ENCODE measurements around the gene SPAG7.

Gene SPAG7

DNA sequence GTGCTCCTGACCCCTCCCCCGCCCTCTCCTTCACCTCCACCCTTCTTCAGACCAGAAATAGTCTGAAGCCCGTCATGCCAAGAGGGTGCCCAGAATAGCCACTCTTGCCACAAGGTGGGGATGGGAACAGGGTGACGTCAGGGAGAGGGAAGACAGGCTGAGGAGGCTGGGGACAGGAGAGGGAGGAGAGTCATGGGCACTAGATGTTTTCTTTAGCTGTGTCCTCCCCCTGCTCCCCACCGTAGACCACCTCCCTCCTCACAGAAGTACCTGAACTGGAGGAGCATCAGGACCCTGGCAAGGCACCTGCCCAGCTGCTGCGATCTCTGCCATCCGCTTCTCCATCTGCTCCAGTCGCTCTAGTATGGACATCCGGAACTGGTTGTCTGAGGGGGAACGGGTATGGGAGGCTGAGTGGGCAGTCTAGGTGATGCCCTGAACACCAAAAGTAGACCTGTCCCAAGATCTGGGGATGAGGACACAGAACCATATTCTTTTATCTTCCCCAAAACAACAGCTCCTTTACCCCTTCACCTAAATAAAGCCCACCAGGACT, 6.6 kb upstream of the SPAG7 start:
- DNase-seq = no peak

DNA sequence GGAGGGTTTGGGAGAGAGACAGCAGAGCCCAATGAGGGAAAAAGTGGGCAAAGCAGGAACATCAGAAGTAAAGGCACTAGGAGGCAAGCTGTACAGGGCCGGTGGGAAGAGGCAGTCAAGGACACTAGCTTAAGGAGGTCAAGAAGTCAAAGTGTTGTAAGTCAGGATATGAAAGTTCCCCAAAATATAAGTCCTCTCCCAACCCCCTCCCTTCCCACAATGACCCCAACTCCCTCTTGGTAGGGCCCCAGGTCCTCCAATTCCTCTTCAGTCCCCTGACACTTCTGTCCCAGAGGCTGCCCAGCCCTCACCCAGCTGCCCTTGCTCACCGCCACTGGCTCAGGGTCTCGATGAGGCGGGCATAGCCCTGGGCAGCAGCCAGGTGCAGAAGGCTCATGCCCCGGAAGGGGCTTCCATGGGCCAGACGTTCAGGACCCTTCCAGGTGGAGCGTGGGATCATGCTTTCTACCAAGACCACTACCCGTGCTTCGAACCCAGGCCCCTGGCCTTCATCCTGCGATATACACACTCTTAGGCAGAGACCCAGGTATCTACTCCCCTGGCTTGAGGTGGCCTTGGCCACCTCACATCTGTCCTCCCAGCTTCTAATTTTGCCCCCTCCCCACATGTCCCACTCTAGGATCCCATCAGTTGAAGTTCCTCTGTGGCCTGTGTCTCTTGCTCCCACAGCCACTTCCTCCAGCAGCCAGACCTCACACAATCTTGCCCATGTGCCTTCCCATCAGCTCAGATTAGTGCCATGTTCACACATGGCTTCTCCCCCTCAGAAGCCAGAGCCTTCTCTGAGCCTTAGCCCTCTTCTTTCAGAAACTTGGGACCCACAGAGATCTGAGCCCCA, 5.9 kb upstream of the SPAG7 start:
- DNase-seq = no peak

DNA sequence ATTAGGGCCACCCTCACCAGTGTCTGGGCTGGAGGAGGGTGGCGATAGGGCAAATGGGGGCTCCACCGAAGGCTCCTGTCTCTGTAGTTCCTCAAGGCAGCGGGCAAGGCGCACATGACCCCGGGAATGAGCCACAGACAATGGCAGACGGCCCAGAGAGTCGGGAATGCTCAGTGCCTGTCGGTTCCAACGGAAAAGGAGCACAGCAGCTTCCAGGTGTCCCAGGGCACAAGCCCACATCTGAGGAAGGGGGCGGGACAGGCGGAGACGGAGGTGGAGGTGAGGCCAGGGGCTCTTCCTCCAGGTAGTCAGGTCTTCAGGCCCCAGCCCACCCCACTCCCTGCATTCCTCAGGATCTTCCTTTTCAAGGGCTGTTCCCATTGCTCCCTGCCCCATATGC, 5.1 kb upstream of the SPAG7 start:
- no peak for DNase-seq

DNA sequence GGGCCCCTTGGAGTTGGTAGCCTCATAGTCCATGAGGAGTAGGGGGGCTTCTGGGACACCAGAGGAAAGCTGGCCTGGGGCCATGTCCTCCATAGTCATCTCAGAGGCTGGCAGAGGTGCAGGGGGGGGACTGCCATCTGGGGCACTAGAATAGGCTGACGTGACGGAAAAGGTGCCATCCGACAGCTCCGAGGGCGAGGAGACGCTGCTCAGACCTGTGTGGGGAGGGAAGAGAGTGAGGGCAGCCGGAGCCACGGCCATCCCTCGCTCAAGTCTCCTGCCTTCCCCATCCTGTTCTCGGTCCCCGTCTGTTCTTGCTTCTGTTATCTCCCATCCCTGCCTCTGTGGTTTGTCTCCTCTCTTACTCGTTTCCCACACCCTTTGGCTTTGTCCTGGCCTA, 4.7 kb upstream of the SPAG7 start:
- DNase-seq = no peak

DNA sequence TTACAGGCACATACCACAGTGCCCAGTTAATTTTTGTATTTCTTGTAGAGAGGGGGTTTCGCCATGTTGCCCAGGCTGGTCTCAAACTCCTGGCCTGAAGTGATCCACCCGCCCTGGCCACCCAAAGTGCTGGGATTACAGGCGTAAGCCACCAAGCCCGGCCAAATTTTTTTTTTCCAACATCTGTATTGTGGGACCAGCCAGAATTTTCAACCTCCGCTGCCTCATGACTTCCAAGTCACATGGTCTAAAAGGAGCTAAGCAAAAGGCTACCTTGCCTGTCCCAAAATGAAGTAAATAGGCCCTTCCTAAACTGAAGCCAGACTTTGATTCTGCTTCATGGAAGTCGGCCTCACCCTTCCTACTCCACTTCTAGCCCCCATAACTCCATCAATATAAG, 4.2 kb upstream of the SPAG7 start:
- no peak for DNase-seq

DNA sequence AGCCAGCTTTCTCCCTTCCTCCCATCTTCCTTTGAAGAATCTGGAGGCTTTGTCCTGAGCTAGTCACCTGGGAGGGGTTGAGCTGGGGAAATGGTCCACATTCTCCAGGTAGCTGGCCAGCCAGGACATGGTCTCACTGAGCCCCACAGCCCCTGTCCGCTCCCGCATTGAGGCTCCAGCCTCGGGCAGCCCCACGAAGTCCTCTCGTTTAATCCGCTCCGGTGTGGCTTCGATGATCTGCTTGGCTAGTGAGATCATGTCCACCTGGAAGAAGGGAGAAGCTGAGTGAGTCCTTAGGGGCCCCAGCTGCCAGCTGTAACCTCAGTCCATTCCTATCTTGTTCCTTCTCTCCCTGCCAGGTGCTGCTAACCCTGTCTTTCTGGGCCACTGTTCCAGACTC, 2.7 kb upstream of the SPAG7 start:
- no peak for DNase-seq

DNA sequence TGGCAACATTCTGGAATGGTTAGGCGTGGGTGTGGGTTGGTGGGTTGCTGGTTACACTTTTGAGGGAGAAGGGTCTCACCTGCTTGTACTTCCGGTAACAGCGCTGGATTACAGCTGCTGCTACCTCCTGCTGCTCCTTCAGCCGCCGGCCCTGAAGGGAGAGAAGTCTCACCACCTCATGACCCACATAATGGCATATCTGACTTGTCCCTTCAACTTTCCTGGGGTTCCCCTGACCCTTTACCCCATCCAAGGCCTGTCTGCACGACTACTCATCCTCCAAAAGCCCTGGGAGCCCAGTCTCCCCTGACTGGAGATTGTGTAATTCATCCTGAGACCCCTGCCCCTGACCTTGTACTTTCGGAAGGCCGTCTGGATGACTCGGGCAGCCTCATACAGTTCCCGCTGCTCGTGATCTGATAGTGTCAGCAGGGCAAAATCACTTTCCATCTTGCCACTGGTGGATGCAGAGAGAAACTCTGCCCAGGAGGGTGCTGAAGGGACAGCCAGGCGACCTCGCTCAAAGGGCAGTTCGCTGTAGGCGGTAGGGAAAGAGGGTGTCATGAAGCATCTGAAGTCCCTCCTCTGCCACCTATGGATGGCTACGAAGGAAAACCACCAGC, 2.0 kb upstream of the SPAG7 start:
- DNase-seq = peak; percentile 54 to 67

DNA sequence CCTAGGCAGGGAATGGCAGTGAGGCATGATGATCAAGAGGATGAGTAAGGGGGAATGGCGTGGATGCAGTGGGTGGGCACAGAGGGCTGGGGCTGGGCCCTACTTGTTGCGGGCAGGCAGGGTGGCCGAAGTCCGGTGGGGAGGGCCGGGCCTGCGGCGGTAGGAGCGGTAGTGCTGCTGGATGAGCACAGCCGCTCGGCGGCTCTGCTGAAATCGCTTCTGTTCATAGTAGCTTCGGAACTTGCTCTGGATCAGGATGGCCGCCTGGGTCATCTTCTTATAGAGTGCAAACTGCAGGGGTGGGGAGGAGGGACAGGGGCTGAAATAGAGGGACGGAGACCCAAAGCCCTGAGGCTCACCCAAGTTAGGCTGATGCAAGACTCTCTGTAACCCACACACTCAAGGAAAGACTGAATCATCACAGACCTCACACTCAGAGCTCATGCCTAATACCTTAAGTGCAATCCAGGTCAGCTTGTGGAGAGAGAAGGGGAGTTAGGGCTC, 1.5 kb upstream of the SPAG7 start:
- DNase-seq = peak in 1 of 2 experiments; percentile 59

DNA sequence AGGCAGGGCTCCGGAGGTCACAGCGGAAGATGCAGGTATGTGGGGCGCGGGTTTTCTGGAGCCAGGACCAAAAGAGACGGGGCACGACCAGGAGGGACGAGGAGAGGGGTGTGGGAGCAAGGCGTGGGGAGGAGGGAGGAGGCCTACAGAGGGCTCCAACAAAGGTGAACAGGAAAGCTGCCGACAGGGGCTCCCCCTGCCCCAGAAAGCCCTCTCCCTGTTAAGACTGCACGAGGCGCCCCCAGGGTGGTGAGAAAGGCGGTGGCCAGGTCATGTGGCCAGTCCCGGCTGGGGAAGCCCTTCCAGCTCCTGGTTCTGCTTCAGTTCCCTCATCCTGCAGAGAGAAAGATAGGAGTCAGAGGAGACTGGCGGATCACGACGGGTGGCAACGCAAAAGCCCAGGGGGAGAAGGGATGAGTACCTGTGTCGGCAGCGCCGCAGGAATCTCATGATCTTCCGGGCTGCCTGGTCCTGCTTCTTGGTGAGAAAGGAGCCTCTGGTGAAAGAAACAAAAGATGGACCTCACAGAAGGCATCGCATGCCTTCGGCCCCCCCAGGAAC, 949 bp upstream of the SPAG7 start:
- peak; percentile 43 to 60 for DNase-seq

DNA sequence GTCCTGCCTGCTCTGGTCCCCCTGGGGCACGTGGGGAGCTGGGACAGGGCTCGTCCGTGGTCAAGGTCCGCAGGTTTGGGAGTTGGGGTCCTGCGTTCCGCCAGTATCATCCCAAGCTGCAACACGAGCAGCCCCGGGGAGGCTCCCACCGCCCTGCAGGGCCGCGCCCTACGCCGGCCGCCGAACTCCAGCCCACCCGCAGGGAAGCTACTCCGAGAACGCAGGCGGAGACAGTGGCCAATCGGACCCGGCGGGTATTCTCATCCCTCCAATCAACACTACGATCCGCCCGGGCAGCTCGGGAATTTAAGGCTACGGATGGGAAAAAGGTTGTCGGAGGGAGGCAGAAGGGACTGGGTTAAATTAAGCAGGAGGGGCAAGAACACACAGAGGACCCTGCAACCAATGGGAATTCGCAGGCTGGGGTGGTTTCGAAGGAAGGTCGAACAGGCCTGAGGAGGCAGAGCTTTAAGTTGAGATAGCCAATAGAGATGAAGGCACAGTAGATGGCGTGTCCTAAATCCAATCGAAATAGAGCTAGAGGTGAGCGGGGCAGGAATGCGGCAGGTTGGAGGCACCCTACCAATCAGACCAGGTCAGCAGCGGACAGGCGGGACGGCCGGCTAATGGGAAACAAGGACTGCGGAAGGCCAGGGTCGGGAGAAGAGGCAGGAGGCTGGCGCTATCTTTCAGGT, 626 bp downstream of the SPAG7 start:
- peak; percentile 93 to 96 for DNase-seq

DNA sequence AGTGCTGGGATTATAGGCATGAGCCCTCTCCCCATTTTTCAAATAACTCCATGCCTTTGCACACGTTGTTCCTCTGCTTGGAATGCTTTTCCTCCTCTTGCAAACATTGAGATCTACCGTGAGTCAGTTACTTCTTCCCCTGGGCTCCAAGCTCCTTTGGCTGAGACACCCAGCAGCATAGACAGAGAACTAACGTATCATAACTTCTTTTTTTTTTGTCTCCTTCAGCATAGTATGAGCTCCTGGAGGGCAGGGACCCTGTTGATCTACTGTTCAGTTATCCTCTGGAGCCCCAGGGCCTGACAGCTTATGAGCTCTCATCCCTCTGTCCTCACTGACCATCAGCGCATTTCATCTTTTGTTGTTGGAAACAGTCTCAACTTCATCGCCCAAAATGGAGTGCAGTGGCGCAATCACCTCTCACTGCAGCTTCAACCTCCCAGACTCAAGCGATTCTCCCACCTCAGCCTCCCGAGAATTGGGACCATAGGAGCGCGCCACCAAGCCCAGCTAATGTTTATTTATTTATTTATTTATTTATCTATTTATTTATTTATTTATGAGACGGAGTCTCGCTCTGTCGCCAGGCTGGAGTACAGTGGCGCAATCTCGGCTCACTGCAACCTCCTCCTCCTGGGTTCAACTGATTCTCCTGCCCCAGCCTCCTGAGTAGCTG, 2.2 kb downstream of the SPAG7 start:
- no peak for DNase-seq

DNA sequence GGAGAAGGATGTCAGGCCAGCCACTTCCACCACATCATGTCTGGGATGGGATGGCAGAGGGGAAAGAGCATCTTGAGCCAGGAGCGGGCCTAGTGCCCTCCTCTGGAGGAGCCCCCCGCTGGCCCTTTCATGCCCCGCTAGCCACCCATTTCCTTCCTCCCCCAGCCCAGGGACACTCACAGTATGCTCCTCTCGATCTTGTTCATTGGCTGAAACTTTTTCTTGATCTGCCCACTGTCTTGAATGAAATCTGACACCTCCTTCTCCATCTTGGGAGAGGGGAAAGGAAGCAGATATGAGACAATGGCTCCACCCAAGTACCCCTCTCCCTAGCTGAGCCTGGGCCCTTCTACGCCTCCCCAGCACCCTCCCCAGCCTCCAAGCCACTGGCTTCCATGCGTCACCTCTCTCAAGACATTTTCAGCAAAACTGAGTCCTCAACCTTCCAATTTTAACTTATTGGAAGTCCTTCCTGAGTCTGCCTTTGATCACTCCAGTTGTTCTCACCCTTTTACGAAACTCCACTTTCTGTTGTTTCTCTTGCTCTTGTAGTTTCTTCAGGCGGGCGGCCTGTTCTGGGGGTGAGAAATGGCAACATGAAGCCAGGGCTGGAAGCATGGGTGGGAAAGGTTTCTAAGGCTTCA, 7.2 kb downstream of the SPAG7 start:
- DNase-seq = no peak

DNA sequence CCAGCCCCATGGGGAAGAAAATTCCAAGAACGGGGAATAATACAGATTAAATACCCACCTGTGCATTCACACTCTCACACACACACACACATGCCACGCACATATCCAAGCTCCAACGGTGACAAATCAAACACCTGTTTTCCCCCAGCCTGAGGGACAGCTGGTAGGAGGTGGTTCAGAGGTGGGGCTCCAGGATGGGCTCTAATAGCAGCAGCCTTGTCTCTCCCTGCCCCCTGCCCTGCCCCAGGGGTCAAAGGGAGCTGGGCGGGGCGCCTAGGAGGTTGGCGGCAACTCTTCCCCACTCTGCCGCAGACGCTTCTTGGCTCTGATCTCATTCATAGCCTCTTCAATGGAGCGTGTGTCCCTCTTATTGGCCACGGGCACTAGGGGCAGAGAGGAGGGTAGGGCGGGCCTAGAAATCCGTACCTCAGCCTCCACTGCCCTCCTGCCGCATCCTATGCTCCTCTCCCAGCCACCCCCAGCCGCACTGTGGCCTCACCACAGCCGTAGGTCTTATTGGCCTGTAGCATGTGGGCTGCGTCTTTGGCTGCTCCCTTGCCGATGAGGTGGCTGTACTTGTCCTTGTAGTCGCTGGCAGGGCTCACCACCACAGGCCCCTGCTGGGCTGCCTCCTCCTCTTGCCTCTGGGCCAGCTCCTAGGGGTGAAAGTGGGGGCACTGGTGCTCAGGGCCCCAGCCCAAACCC, 8.2 kb downstream of the SPAG7 start:
- no peak for DNase-seq

DNA sequence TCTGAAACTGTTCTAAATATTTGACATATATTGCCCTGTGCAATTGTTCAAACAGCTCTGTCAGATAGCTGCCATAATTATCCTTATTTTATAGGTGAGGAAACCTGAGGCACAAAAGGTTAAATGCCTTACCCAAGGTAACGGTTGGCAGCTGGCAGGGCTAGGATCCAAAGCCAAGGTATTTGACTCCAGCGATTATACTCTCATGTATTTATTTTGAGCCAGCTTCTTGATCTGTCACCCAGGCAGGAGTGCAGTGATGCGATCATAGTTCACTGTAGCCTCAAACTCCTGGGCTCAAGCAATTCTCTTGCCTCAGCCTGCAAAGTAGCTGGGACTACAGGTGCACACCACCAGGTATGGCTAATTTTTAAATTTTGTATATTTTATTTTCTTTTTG, 9.5 kb downstream of the SPAG7 start:
- no peak for DNase-seq

DNA sequence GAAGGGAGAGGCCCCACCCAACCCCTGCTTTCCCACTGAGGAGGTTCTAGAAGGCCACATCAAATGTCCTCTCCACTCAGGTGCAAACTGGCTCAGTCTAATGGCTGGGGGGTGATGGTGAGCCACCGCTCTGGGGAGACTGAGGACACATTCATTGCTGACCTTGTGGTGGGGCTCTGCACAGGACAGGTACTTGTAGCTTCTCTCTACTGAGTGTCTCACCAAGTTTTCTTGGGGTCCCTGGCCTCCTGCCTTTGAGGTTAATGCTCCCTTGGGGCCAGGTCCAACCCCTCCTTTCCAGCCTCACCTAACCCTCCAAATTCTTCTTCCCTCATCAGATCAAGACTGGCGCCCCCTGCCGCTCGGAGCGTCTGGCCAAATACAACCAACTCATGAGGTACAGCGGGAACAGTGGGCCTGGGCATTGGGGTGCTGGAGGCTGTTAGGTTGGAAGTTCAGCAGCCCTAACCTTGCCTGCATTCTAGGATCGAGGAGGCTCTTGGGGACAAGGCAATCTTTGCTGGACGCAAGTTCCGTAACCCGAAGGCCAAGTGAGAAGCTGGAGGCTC, 11.0 kb downstream of the SPAG7 start:
- DNase-seq = peak; percentile 64 to 72

DNA sequence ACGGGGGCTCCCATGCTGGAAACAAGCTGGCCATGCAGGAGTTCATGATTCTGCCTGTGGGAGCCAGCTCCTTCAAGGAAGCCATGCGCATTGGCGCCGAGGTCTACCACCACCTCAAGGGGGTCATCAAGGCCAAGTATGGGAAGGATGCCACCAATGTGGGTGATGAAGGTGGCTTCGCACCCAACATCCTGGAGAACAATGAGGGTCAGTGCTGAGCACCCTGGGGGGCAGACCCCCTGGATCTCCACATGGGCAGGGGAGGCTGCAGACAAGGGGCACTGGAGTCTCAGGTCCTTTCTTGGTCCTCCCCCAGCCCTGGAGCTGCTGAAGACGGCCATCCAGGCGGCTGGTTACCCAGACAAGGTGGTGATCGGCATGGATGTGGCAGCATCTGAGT, 12.5 kb downstream of the SPAG7 start:
- no peak for DNase-seq

DNA sequence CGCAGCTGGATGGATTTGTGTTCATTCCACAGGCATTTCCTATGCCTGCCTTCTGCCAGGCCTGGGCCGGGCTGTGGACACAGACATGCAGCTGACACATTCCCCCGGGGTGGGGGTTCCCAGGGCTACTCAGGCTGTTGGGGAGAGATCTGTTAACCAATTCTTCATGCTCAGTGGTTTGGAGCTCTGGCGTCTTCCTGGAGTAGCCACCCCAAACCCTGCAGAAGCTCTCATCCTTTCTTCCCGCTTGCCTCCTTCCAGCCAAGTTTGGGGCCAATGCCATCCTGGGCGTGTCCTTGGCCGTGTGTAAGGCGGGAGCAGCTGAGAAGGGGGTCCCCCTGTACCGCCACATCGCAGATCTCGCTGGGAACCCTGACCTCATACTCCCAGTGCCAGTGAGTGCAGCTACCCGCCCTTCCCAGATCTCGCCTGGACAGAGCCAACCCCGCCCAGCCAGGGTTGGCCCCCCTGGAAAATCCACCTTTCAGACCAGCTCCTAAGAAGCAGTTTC, 14.1 kb downstream of the SPAG7 start:
- DNase-seq = no peak

DNA sequence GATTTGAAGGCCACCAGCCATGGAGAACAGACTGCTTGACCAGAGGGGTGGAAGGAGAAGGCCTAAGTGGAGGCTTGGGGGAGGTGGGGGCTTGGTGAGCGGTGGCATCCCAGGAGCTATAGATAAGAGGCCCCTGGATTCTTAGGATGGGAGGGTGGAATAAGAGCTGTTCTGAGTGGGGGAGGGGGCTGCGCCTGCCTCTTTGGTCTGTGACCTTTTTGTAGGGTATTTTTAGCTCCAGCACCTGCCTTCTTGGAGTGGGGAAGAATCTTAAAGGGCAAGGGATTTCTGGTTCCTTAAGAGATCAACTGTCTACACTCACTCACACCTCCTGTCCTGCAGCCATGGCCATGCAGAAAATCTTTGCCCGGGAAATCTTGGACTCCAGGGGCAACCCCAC, 16.1 kb downstream of the SPAG7 start:
- no peak for DNase-seq

DNA sequence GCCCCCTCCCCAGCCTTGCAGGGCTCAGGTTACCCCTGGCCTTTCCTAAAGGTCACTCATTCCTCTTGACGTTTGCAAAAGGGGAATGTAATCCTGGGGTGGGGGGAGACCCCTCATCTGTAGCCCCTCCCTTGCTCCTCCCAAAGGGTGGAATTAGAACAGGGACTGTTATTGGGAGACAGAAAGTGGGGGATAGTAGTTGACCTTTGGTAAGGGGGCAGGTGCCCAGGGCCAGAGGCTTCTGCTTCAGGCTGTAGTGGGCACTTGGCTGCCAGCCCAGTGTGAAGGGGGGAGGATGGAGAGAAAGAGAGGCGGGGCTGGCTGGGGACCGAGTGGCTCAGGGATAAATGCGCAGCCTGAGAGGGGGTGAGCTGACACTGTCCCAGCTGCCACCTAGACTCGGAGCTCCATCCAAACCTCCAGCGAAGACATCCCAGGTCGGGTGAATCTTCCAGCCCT, 16.8 kb downstream of the SPAG7 start, which contains the start of gene ENO3:
Gene ENO3, plus strand, starts transcription at position 374 of the 459 bp plus-strand sequence. CDS start 711 bp downstream, outside the sequence.
- DNase-seq = no peak

DNA sequence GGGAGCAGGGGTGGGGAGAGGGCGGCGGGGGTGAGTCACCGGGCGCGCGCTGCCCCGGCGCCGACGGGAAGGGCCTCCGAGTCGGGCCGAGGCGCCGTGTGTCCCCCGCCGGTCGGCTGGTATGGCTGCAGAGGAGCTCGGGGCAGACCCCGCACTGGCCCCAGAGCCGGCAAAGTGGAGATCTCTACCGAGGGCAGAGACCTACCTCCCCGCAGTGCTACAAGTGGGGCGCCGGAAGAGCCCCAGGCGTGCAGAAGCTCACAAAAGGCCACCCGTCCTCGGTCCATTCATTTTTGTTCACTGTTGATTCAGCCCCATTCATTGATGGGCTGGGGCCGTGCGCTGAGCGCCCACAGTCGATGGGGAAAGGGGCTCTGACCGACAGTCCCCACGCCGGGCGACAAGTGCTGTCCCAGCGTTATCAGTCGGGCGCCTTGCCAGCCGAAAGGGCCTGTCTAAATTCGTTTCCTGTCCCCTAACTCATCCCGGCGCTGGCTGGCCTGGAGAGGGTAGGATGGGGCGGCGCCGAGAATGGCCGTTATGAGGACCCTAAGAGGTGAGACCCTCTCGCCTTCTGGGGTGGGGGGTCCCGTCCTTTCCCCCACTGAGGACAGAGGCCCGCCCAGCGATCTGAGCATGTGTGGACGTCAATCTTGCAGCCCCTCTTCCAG, 17.4 kb downstream of the SPAG7 start:
- peak; percentile 51 to 62 for DNase-seq
